Stomach (tissue), 9 donors: ENCODE results near the gene SEC14L6. TPM values are rescaled to one million over a fixed set of nuclear protein-coding genes. Genes with fewer than 3 reads are reported as not detected.

Experiments used
- DNase-seq, 2 donors: peaks; one replicate each; pipeline versions ENCODE4 v3.0.0 to v3.0.0-alpha.2; 2013 to 2019
- H3K27ac ChIP-seq, 5 donors: fragments of 200-600 bp in 4 of 5; sonication (generic) in 4 of 5; one replicate each; pipeline ENCODE4 v1.5.1; 2013 to 2019; ENCODE audit warnings: mild to moderate bottlenecking in 1 of 5, moderate library complexity in 1 of 5
- H3K27me3 ChIP-seq, 3 donors: fragments of 200-600 bp; sonication (generic); one replicate each; pipeline ENCODE4 v1.5.1; 2017 to 2019; ENCODE audit warnings: mixed run types in 1 of 3
- H3K36me3 ChIP-seq, 4 donors: fragments of 200-600 bp; sonication (generic); 1 replicate in 3 of 4; 2 replicates in 1 of 4; pipeline ENCODE4 v1.5.1; 2016 to 2019
- H3K4me1 ChIP-seq, 4 donors: fragments of 200-600 bp; sonication (generic); one replicate each; pipeline ENCODE4 v1.5.1; 2016 to 2019
- H3K4me3 ChIP-seq, 4 donors: fragments of 200-600 bp; sonication (generic) in 3 of 4; one replicate each; pipeline ENCODE4 v1.5.1; 2016 to 2019; ENCODE audit warnings: mild to moderate bottlenecking in 1 of 4
- H3K9me3 ChIP-seq, 4 donors: fragments of 200-600 bp; sonication (generic); one replicate each; pipeline ENCODE4 v1.5.1; 2016 to 2019
- EP300 ChIP-seq: sonication (generic); formaldehyde crosslinking; IDR thresholded peaks from one replicate; pipeline ENCODE4 v1.6.1; 2017; ENCODE audit warnings: antibody characterized with exemption
- POLR2A ChIP-seq, 4 donors: fragments of 450-650 bp; IDR thresholded peaks; one replicate each; pipeline ENCODE4 v1.6.1; 2016; ENCODE audit warnings: antibody characterized with exemption in 4 of 4, control low read depth in 2 of 4, mild to moderate bottlenecking in 1 of 4, moderate library complexity in 1 of 4
- POLR2AphosphoS5 ChIP-seq, 3 donors: sonication (generic); formaldehyde crosslinking; IDR thresholded peaks; one replicate each; pipeline ENCODE4 v1.6.1; 2016; ENCODE audit warnings: antibody characterized with exemption in 3 of 3
- WGBS, 5 donors: extraction: QIAGEN DNeasy Blood & Tissue Kit in 3 of 5; methylation state at CpG; one replicate each; pipeline versions ENCODE4 v1.1.5 to v1.1.7; 2013 to 2018; 5-methylcytosine and 5-hydroxymethylcytosine counted together
- intact Hi-C: fragments of 100-400 bp; cut with DNase I; formaldehyde crosslinking; loops from one replicate; pipeline ENCODE4 v1.15.1; 2023; ENCODE audit warnings: low total_unique reads
- polyA plus RNA-seq, 3 donors: library from polyadenylated mRNA; stranded (reverse); fragments of 200-250 nt; gene quantifications; one replicate each; pipeline ENCODE4 v1.2.3, GENCODE V29; 2013
- total RNA-seq, 5 donors: library from RNA; depleted of rRNA; stranded (reverse); fragments of >200 nt; gene quantifications; one replicate each; pipeline versions ENCODE4 v1.1.0 to v1.2.3, GENCODE V29; 2014 to 2016
- TF ChIP-seq, protein P1 (sequence below), 7 experiments: fragments of 450-650 bp in 4 of 7; fragments of 200-600 bp in 3 of 7; sonication (generic) in 3 of 7; IDR thresholded peaks; one replicate each; pipeline ENCODE4 v1.5.1; 2016 to 2019; ENCODE audit warnings: antibody characterized with exemption in 7 of 7, control low read depth in 2 of 7, mild to moderate bottlenecking in 1 of 7
- donor health status: healthy with polysubstance abuse.
- donor health status: Bipolar disorder and iron deficiency.
- donor health status: healthy.

SEC14L6 gene
- total and polyA plus RNA-seq, 8 donors, result 0.58 to 1.4 (median 0.84) TPM; not detected in 4

DNA sequence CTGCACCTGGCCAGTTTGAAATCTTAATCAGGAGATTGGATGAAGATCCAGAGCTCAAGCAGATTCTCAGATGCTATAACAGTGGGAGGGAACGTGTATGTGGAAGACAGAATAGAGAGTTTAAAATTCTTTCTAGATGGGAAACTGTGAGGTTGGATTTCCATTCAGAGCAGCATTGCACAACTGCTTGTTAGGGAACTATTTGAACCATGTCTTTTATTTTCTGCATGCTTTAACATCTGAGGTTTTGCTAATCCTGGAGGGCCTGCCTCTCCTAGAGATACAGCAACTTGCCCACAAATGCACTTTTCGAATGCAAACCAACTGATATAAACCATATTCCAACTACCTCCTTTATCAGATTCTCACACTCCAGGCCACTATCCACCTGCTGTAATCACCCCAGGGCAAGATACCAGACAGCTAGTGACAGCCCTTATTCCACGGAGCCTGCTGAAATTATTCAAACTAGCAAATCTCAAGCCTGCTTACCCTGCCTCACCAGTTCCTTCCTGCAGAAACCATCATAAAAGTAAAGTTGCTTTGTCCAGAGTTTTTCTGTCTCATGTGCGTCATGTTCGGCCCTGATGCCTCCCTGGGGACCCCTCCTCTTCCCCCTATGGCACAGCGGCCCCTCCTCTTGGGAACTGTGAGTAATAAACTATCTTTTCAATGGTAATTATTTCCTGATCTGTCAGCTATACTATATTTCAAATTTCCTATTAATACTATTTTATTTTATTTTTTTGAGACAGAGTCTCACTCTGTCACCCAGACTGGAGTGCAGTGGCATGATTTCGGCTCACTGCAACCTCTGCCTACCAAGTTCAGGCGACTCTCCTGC lies 22.7 kb downstream of the SEC14L6 start:
- H3K27ac ChIP-seq, result no peak overlapping the region
- H3K4me1 ChIP-seq, result no peaks in the 10 kb centered on the region
- H3K27me3 ChIP-seq, result peaks cover 0 to 12% (median 0%) of the 10 kb centered on the region in 3 donors
- TF ChIP-seq EP300, result no peak
- TF ChIP-seq POLR2A (IDR thresholded peaks at IDR 0.05), result no peak
- no peak for TF ChIP-seq POLR2AphosphoS5 (IDR thresholded peaks at IDR 0.05)
- TF ChIP-seq, protein P1, sequence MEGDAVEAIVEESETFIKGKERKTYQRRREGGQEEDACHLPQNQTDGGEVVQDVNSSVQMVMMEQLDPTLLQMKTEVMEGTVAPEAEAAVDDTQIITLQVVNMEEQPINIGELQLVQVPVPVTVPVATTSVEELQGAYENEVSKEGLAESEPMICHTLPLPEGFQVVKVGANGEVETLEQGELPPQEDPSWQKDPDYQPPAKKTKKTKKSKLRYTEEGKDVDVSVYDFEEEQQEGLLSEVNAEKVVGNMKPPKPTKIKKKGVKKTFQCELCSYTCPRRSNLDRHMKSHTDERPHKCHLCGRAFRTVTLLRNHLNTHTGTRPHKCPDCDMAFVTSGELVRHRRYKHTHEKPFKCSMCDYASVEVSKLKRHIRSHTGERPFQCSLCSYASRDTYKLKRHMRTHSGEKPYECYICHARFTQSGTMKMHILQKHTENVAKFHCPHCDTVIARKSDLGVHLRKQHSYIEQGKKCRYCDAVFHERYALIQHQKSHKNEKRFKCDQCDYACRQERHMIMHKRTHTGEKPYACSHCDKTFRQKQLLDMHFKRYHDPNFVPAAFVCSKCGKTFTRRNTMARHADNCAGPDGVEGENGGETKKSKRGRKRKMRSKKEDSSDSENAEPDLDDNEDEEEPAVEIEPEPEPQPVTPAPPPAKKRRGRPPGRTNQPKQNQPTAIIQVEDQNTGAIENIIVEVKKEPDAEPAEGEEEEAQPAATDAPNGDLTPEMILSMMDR (IDR thresholded peaks at IDR 0.05), result no peak
- H3K9me3 ChIP-seq, result no peaks in the 10 kb centered on the region
- intact Hi-C loops, result no loop called here
- no peak for DNase-seq
- no peak overlapping the region for H3K4me3 ChIP-seq
- WGBS, 5 donors, result 80 to 89% (median 83%) methylated on average over 8 of the region's 8 CpGs
- H3K36me3 ChIP-seq, result no peaks in the 10 kb centered on the region

DNA sequence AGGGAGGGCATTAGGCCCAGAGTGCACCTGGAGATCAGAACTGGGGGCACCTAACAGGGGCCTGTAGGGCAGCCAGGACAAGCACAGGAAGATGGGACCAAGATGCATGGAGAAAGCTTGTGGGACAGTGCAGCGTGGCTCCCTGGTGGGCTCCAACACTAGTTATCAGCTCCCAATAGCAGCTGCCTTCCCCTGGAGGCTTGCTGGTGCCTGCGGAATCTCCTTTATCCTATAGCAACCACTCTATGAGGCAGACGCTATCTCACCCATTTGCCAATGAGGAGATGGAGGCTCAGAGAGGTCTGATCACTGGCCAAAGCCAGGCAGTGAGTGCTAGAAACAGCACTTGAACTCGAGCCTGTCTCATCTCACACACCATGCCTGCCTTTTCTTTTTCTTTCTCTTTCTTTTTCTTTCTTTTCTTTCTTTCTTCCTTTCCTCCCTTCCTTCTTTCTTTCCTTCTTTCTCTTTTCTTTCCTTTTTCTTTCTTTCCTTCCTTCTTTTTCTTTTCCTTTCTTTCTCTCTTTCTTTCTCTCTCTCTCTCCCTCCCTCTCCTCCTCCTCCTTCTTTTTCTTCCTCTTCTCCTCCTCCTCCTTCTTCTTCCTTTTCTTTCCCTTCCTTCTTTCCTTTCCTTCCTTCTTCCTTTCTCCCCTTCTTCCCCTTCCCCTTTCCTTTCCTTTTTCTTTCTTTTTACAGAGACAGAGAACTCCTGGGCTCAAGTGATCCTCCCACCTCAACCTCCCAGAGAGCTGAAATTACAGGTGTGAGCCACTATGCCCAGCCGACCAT lies 25.0 kb downstream of the SEC14L6 start:
- Histone ChIP-seq H3K9me3 (no peaks in the 10 kb centered on the region), H3K4me3 (no peak overlapping the region), H3K36me3 (no peaks in the 10 kb centered on the region), H3K27ac (no peak overlapping the region), H3K4me1 (no peaks in the 10 kb centered on the region), H3K27me3 (peaks cover 0 to 12% (median 0%) of the 10 kb centered on the region in 3 donors)
- 70 to 83% (median 82%) methylated on average over 4 to 5 of the region's 5 CpGs for WGBS, 5 donors
- intact Hi-C loops, result no loop called here
- DNase-seq, result no peak
- no peak for TF ChIP-seq POLR2AphosphoS5 (IDR thresholded peaks at IDR 0.05)
- no peak for TF ChIP-seq EP300
- TF ChIP-seq POLR2A (IDR thresholded peaks at IDR 0.05), result no peak
- TF ChIP-seq, protein P1 (IDR thresholded peaks at IDR 0.05), result no peak

DNA sequence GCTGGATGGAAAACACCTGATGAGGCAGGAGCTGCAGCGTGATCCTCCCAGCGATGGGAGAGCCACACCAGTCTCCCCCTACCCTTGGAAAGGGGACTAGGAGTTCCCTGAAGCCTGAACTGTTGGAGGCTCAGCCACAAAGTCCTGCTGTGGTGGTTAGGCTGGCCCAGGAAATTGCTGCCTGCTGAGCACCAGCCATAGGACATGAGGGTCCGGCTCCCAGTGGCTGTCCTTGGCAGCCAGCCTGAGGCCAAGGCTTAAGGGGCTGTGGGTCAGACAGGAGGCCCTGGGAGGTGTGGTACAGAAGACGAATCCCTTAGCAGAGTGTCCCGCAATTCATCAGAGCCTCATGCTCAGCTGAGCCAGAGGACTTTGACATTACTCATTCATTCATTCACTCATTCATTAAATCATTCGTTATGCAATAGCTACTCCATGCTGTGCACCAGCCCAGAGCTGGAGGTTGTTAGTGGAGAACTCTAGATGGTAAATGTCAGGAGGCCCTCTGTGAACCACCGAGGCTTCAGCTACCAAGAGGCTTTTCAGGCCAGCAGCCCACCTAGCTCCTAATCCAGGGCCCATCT lies 26.6 kb downstream of the SEC14L6 start:
- no peaks in the 10 kb centered on the region for H3K9me3 ChIP-seq
- peaks cover 0 to 12% (median 0%) of the 10 kb centered on the region in 3 donors for H3K27me3 ChIP-seq
- no peak for TF ChIP-seq POLR2AphosphoS5 (IDR thresholded peaks at IDR 0.05)
- TF ChIP-seq, protein P1 (IDR thresholded peaks at IDR 0.05), result no peak
- TF ChIP-seq EP300, result no peak
- TF ChIP-seq POLR2A (IDR thresholded peaks at IDR 0.05), result no peak
- no peaks in the 10 kb centered on the region for H3K4me1 ChIP-seq
- H3K36me3 ChIP-seq, result no peaks in the 10 kb centered on the region
- intact Hi-C loops, result no loop called here
- no peak for DNase-seq
- WGBS, 5 donors, result 78 to 87% (median 86%) methylated on average over 6 to 7 of the region's 7 CpGs
- H3K4me3 ChIP-seq, result no peak overlapping the region
- H3K27ac ChIP-seq, result no peak overlapping the region

DNA sequence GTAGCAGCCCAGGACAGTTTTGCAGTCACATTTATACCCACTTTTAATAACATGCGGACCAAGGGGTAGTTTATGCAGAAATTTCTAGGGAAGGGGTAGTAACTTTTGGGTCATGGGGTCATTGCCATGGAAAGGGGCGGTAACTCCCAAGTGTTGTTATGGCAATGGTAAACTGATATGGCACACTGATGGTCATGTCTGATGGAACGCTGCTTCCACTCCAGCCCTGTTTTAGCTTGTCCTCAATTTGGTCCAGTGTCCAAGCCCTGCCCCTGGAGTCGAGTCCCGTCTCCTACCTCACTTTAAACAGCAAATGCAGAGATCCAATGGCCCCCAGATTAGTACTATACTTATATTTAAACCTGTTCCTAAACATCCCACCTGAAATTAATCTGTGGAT lies 29.8 kb downstream of the SEC14L6 start:
- 82 to 95% (median 91%) methylated on average over 5 of the region's 5 CpGs for WGBS, 5 donors
- Histone ChIP-seq H3K4me3 (no peak overlapping the region), H3K27me3 (peaks cover 0 to 12% (median 0%) of the 10 kb centered on the region in 3 donors), H3K9me3 (peaks cover 0 to 2% (median 0%) of the 10 kb centered on the region in 4 donors), H3K36me3 (no peaks in the 10 kb centered on the region), H3K27ac (no peak overlapping the region), H3K4me1 (no peaks in the 10 kb centered on the region)
- intact Hi-C loops, result no loop called here
- TF ChIP-seq, protein P1 (IDR thresholded peaks at IDR 0.05), result no peak
- TF ChIP-seq POLR2AphosphoS5 (IDR thresholded peaks at IDR 0.05) (no peak), POLR2A (IDR thresholded peaks at IDR 0.05) (no peak), EP300 (no peak)
- DNase-seq, result no peak
